K562 (cell line): Measurements from ENCODE around the gene HNRNPH3. TPM values are rescaled to one million over a fixed set of nuclear protein-coding genes. Genes with fewer than 3 reads are reported as not detected.

Experiments used
- ARID3A ChIP-seq: IDR thresholded peaks from 2 replicates; pipeline ENCODE4 v1.6.1; 2012; ENCODE audit warnings: low read depth, low read length, improper control_type of control experiment, borderline replicate concordance
- ARNT ChIP-seq, 2 experiments: fragments of 450-650 bp; IDR thresholded peaks; 2 replicates each; pipeline ENCODE4 v1.6.1; 2016; ENCODE audit warnings: mild to moderate bottlenecking in 1 of 2
- DEAF1 ChIP-seq: fragments of 450-650 bp; formaldehyde crosslinking; IDR thresholded peaks from 2 replicates; pipeline ENCODE4 v1.4.0; 2020; ENCODE audit warnings: mild to moderate bottlenecking, moderate library complexity
- TEAD4 ChIP-seq, 2 experiments: sonication (generic) in 1 of 2; formaldehyde crosslinking in 1 of 2; IDR thresholded peaks; 2 replicates each; pipeline versions ENCODE4 v1.6.1 to v1.8.0; 2012 to 2022; ENCODE audit warnings: borderline replicate concordance in 1 of 2, inconsistent platforms in 1 of 2, low read length in 1 of 2, mild to moderate bottlenecking in 1 of 2, missing genetic modification reagents in 1 of 2
- THRB ChIP-seq: fragments of 450-650 bp; formaldehyde crosslinking; conservative IDR thresholded peaks from 2 replicates; pipeline ENCODE4 v1.4.0; 2022; ENCODE audit warnings: mild to moderate bottlenecking, missing genetic modification characterization
- ZBTB43 ChIP-seq: sonication (generic); formaldehyde crosslinking; IDR thresholded peaks from 2 replicates; pipeline ENCODE4 v1.8.0; 2023; ENCODE audit warnings: mild to moderate bottlenecking, missing genetic modification reagents
- ZEB2 ChIP-seq: fragments of 450-650 bp; IDR thresholded peaks from 2 replicates; pipeline ENCODE4 v1.6.1; 2016
- polyA plus RNA-seq, 8 experiments: library from polyadenylated mRNA; depleted of rRNA in 4 of 8; stranded (reverse) in 5 of 8; unstranded in 3 of 8; fragments of >200 nt; fragmentation: Nextera tagmentation in 2 of 8; fragmentation: Illumina TruSeq in 1 of 8; extraction: Ambion mirVana in 2 of 8; extraction: Trizol in 1 of 8; gene quantifications; 2 replicates each; pipeline versions ENCODE4 v1.2.1 to v1.2.3, GENCODE V29; 2011 to 2014; ENCODE audit warnings: inconsistent platforms in 1 of 8, missing spikeins in 1 of 8
- total RNA-seq, 7 experiments: library from RNA; depleted of rRNA in 6 of 7; stranded (reverse); fragments of >200 nt in 6 of 7; fragmentation: Illumina TruSeq in 2 of 7; extraction: Trizol in 2 of 7; gene quantifications; 2 replicates each; pipeline versions ENCODE4 v1.2.1 to v1.2.3, GENCODE V29; 2011 to 2021; ENCODE audit warnings: low replicate concordance in 1 of 7

Gene HNRNPH3
- total and polyA plus RNA-seq, 9 of the 15 experiments (the other 6 are each of a cell fraction or from before 2014, with no cell fraction given), result 52.8 to 562 (median 152) TPM

GRCh38 chr10:68301790-68302502, 29.9 kb upstream of the HNRNPH3 start (continued):
- no peak for TF ChIP-seq THRB (CRISPR knock-in tag)
- peak in 1 of 2 experiments; percentile 42; a peak in 1 of 4 replicates for TF ChIP-seq ARNT (IDR thresholded peaks at IDR 0.05)
- 0 out of 2 replicates have a peak, but pooled peaks have one; percentile 31 for TF ChIP-seq ARID3A
- no peak for TF ChIP-seq ZBTB43 (CRISPR knock-in tag)
- TF ChIP-seq DEAF1 (CRISPR knock-in tag), result peak; percentile 64
- TF ChIP-seq ZEB2, result 0 out of 2 replicates have a peak, but pooled peaks have one; percentile 56
- TF ChIP-seq TEAD4 (IDR thresholded peaks at IDR 0.05; ENCODE audit: low read length), result 0 out of 2 replicates have a peak, but pooled peaks have one; percentile 12
- TF ChIP-seq TEAD4 (CRISPR knock-in tag; IDR thresholded peaks at IDR 0.05; ENCODE audit: borderline replicate concordance), result no peak
